CD4-positive, alpha-beta memory T cell (primary cell): ENCODE data around the gene NEUROD2. TPM values are rescaled to one million over a fixed set of nuclear protein-coding genes. Genes with fewer than 3 reads are reported as not detected.
A peak's percentile ranks its signal among the peaks of the same experiment; 100 is the strongest.

Experiments used
- CTCF ChIA-PET: fragments of 350-600 bp; sonication (Branson Sonifier 250); formaldehyde crosslinking; loops from one replicate; lab custom pipeline; 2021; ENCODE audit warnings: inconsistent platforms; ENCODE audit not compliant: partially characterized antibody; lab: Charles Lee
- POLR2A ChIA-PET: fragments of 350-600 bp; sonication (Branson Sonifier 250); formaldehyde crosslinking; loops from one replicate; lab custom pipeline; 2021; ENCODE audit not compliant: partially characterized antibody; lab: Charles Lee
- DNase-seq, 5 donors: peaks; one replicate each; pipeline versions ENCODE4 v3.0.0 to v3.0.0-alpha.2; 2020 to 2022; ENCODE audit warnings: mixed read lengths in 1 of 5
- H3K27ac ChIP-seq: one replicate; pipeline ENCODE4 v1.7.0; 2013; ENCODE audit warnings: low read depth, low read length
- H3K27me3 ChIP-seq: 2 replicates; pipeline ENCODE4 v1.7.0; 2013; ENCODE audit warnings: mild to moderate bottlenecking, low read length, moderate library complexity; ENCODE audit not compliant: insufficient read depth
- H3K36me3 ChIP-seq: 2 replicates; pipeline ENCODE4 v1.7.0; 2013; ENCODE audit warnings: mild to moderate bottlenecking, low read length, moderate library complexity; ENCODE audit not compliant: insufficient read depth
- H3K4me1 ChIP-seq: 2 replicates; pipeline ENCODE4 v1.7.0; 2013; ENCODE audit warnings: mild to moderate bottlenecking, low read length, moderate library complexity; ENCODE audit not compliant: insufficient read depth
- H3K4me3 ChIP-seq, 2 donors: one replicate each; pipeline ENCODE4 v1.7.0; 2013; ENCODE audit warnings: low read length in 2 of 2, mild to moderate bottlenecking in 1 of 2
- H3K9me3 ChIP-seq, 2 donors: one replicate each; pipeline ENCODE4 v1.7.0; 2013; ENCODE audit warnings: low read length in 2 of 2, control low read depth in 1 of 2; ENCODE audit not compliant: control insufficient read depth in 1 of 2
- H3K27ac Mint-ChIP-seq, 7 donors: one replicate each; pipeline ENCODE4 v1.8.0; 2020 to 2021; ENCODE audit warnings: mixed read lengths in 7 of 7, mild to moderate bottlenecking in 6 of 7, inconsistent platforms in 3 of 7, moderate library complexity in 3 of 7
- H3K27me3 Mint-ChIP-seq, 2 donors: one replicate each; pipeline ENCODE4 v1.8.0; 2020 to 2021; ENCODE audit warnings: mixed read lengths in 2 of 2
- H3K36me3 Mint-ChIP-seq, 2 donors: one replicate each; pipeline ENCODE4 v1.8.0; 2020 to 2021; ENCODE audit warnings: mixed read lengths in 2 of 2, inconsistent platforms in 1 of 2, mild to moderate bottlenecking in 1 of 2
- H3K4me1 Mint-ChIP-seq, 4 donors: one replicate each; pipeline ENCODE4 v1.8.0; 2020 to 2021; ENCODE audit warnings: mixed read lengths in 4 of 4, mild to moderate bottlenecking in 1 of 4
- H3K4me3 Mint-ChIP-seq, 8 donors: one replicate each; pipeline ENCODE4 v1.8.0; 2020 to 2021; ENCODE audit warnings: mixed read lengths in 8 of 8, mild to moderate bottlenecking in 7 of 8, moderate library complexity in 6 of 8, inconsistent platforms in 3 of 8
- H3K9me3 Mint-ChIP-seq, 8 donors: one replicate each; pipeline ENCODE4 v1.8.0; 2020 to 2021; ENCODE audit warnings: mixed read lengths in 8 of 8, mild to moderate bottlenecking in 5 of 8, inconsistent platforms in 3 of 8, moderate library complexity in 1 of 8
- intact Hi-C: fragments of 100-400 bp; cut with micrococcal nuclease; formaldehyde crosslinking; loops from one replicate; pipeline ENCODE4 v1.15.1; 2023
- polyA plus RNA-seq, 2 donors: library from polyadenylated mRNA; unstranded; fragments of 300-500 nt; fragmentation: Illumina TruSeq; gene quantifications; one replicate each; pipeline ENCODE4 v1.2.3, GENCODE V29; 2021
- total RNA-seq, 2 experiments: library from RNA; stranded (reverse); gene quantifications; one replicate each; pipeline ENCODE4 v1.2.3, GENCODE V29; 2021

Gene NEUROD2
- total and polyA plus RNA-seq, 4 experiments from 2014 or later, result 0.06 TPM; not detected in 3

- H3K27me3 ChIP-seq, result peaks cover 19% of the 10 kb centered on the region
- Mint-ChIP-seq H3K27ac (no peak overlapping the region), H3K36me3 (peaks cover 0 to 1% of the 10 kb centered on the region in 2 donors), H3K27me3 (peaks cover 23 to 28% of the 10 kb centered on the region in 2 donors), H3K4me1 (peaks cover 14 to 31% (median 22%) of the 10 kb centered on the region in 4 donors), H3K9me3 (no peaks in the 10 kb centered on the region), H3K4me3 (peak overlapping the region in 1 of 8 donors; percentile 15)
- no peaks in the 10 kb centered on the region for H3K9me3 ChIP-seq
- ChIA-PET POLR2A (no interaction called here), CTCF (interaction anchor here (0.5 to 9.5 kb wide), 10 partner anchors 7 to 251 kb away, joined by 3 to 114 read pairs (median 4); partner anchors contain the start of gene MIEN1)
- H3K36me3 ChIP-seq, result no peaks in the 10 kb centered on the region
- no peak overlapping the region for H3K27ac ChIP-seq
- H3K4me3 ChIP-seq, result no peak overlapping the region
- DNase-seq, result no peak
- H3K4me1 ChIP-seq, result peaks cover 25% of the 10 kb centered on the region
- intact Hi-C loops, result no loop called here
Measured at GRCh38 chr17:39625198-39625785, 17.6 kb upstream of the NEUROD2 start.

GRCh38 chr17:39624313-39624712 lies 16.6 kb upstream of the NEUROD2 start:
- intact Hi-C loops, result no loop called here
- CTCF ChIA-PET, result interaction anchor here (1.1 to 9.5 kb wide), 10 partner anchors 8 to 354 kb away, joined by 3 to 114 read pairs (median 45); partner anchors contain the start of genes IKZF3, MIEN1 and PNMT
- Histone ChIP-seq H3K9me3 (no peaks in the 10 kb centered on the region), H3K4me1 (peaks cover 25% of the 10 kb centered on the region), H3K27ac (no peak overlapping the region), H3K4me3 (no peak overlapping the region), H3K36me3 (no peaks in the 10 kb centered on the region), H3K27me3 (peaks cover 19% of the 10 kb centered on the region)
- POLR2A ChIA-PET, result interaction anchor here (4.2 kb wide), 1 partner anchor 130 kb away, joined by 43 read pairs; no protein-coding TSS in a partner anchor
- Mint-ChIP-seq H3K27ac (peak overlapping the region in 1 of 7 donors; percentile 29), H3K36me3 (peaks cover 0 to 1% of the 10 kb centered on the region in 2 donors), H3K27me3 (peaks cover 23 to 28% of the 10 kb centered on the region in 2 donors), H3K4me1 (peaks cover 14 to 31% (median 22%) of the 10 kb centered on the region in 4 donors), H3K4me3 (no peak overlapping the region), H3K9me3 (no peaks in the 10 kb centered on the region)
- no peak for DNase-seq

- peak overlapping the region in 5 of 8 donors; percentile 11 to 77 (median 44) for H3K4me3 Mint-ChIP-seq
Measured at GRCh38 chr17:39623356-39623950, 15.7 kb upstream of the NEUROD2 start.

GRCh38 chr17:39622380-39623006 lies 14.8 kb upstream of the NEUROD2 start:
- POLR2A ChIA-PET, result interaction anchor here (0.8 to 4.2 kb wide), 12 partner anchors 12 to 423 kb away, joined by 3 to 43 read pairs (median 6); partner anchors contain the start of genes MIEN1, PGAP3, PSMD3 and STARD3
- peak overlapping the region; percentile 65 to 85 (median 80) for H3K4me3 Mint-ChIP-seq
- intact Hi-C loops, result loop anchor here (1.0 to 2.0 kb wide), 9 partner anchors 15 to 405 kb away; partner anchors contain the start of genes MIEN1, PNMT, PSMD3 and STARD3
- CTCF ChIA-PET, result interaction anchor here (0.8 to 9.5 kb wide), 40 partner anchors 8 to 416 kb away, joined by 3 to 114 read pairs (median 5); partner anchors contain the start of genes IKZF3, MIEN1, PNMT and STARD3
- H3K27me3 Mint-ChIP-seq, result peaks cover 16 to 20% of the 10 kb centered on the region in 2 donors
- Histone ChIP-seq H3K9me3 (no peaks in the 10 kb centered on the region), H3K27ac (peak overlapping the region; percentile 4), H3K27me3 (peaks cover 15% of the 10 kb centered on the region), H3K4me1 (peaks cover 34% of the 10 kb centered on the region), H3K4me3 (peak overlapping the region in 1 of 2 donors; percentile 50), H3K36me3 (no peaks in the 10 kb centered on the region)
- H3K27ac Mint-ChIP-seq, result peak overlapping the region; percentile 54 to 90 (median 86)
- DNase-seq, result peak in 1 of 5 donors; percentile 74
- peaks cover 0 to 3% of the 10 kb centered on the region in 2 donors for H3K36me3 Mint-ChIP-seq
- H3K9me3 Mint-ChIP-seq, result no peaks in the 10 kb centered on the region
- H3K4me1 Mint-ChIP-seq, result peaks cover 14 to 31% (median 22%) of the 10 kb centered on the region in 4 donors

More at GRCh38 chr17:39623356-39623950, 15.7 kb upstream of the NEUROD2 start:
- H3K27ac ChIP-seq, result no peak overlapping the region
- H3K27me3 ChIP-seq, result peaks cover 19% of the 10 kb centered on the region
- peak overlapping the region in 5 of 7 donors; percentile 23 to 82 (median 59) for H3K27ac Mint-ChIP-seq
- ChIA-PET CTCF (interaction anchor here (0.6 to 9.5 kb wide), 39 partner anchors 9 to 417 kb away, joined by 3 to 114 read pairs (median 4); partner anchors contain the start of genes IKZF3, MIEN1, PNMT and PSMD3), POLR2A (interaction anchor here (1.0 to 4.2 kb wide), 10 partner anchors 12 to 424 kb away, joined by 3 to 43 read pairs (median 4); partner anchors contain the start of genes PSMD3 and STARD3)
- no peaks in the 10 kb centered on the region for H3K9me3 Mint-ChIP-seq
- peaks cover 14 to 31% (median 22%) of the 10 kb centered on the region in 4 donors for H3K4me1 Mint-ChIP-seq
- peaks cover 0 to 1% of the 10 kb centered on the region in 2 donors for H3K36me3 Mint-ChIP-seq
- peak; percentile 75 to 84 (median 82) for DNase-seq
- peaks cover 30% of the 10 kb centered on the region for H3K4me1 ChIP-seq
- intact Hi-C loops, result loop anchor here (1.0 to 2.0 kb wide), 3 partner anchors 45 to 243 kb away; partner anchors contain the start of gene PNMT
- H3K4me3 ChIP-seq, result no peak overlapping the region
- no peaks in the 10 kb centered on the region for H3K36me3 ChIP-seq
- H3K9me3 ChIP-seq, result no peaks in the 10 kb centered on the region
- peaks cover 20 to 24% of the 10 kb centered on the region in 2 donors for H3K27me3 Mint-ChIP-seq

GRCh38 chr17:39621523-39622379 lies 14.0 kb upstream of the NEUROD2 start:
- peaks cover 0 to 3% of the 10 kb centered on the region in 2 donors for H3K36me3 Mint-ChIP-seq
- H3K9me3 ChIP-seq, result no peaks in the 10 kb centered on the region
- intact Hi-C loops, result loop anchor here (1.0 to 2.0 kb wide), 8 partner anchors 16 to 406 kb away; partner anchors contain the start of genes MIEN1, PNMT, PSMD3 and STARD3
- H3K27ac ChIP-seq, result peak overlapping the region; percentile 4
- peak overlapping the region in 1 of 2 donors; percentile 50 for H3K4me3 ChIP-seq
- H3K27me3 Mint-ChIP-seq, result peaks cover 14 to 18% of the 10 kb centered on the region in 2 donors
- peak overlapping the region; percentile 54 to 90 (median 86) for H3K27ac Mint-ChIP-seq
- no peaks in the 10 kb centered on the region for H3K36me3 ChIP-seq
- no peaks in the 10 kb centered on the region for H3K9me3 Mint-ChIP-seq
- H3K27me3 ChIP-seq, result peaks cover 14% of the 10 kb centered on the region
- peaks cover 36% of the 10 kb centered on the region for H3K4me1 ChIP-seq
- peak overlapping the region; percentile 65 to 85 (median 80) for H3K4me3 Mint-ChIP-seq
- POLR2A ChIA-PET, result interaction anchor here (0.6 to 4.2 kb wide), 16 partner anchors 12 to 422 kb away, joined by 3 to 43 read pairs (median 4); partner anchors contain the start of genes MIEN1, PGAP3, PNMT and PSMD3
- DNase-seq, result peak; percentile 82 to 90 (median 84)
- CTCF ChIA-PET, result interaction anchor here (0.6 to 9.5 kb wide), 50 partner anchors 9 to 405 kb away, joined by 3 to 114 read pairs (median 4); partner anchors contain the start of genes IKZF3, MIEN1, PGAP3 and PNMT
- H3K4me1 Mint-ChIP-seq, result peaks cover 13 to 31% (median 20%) of the 10 kb centered on the region in 4 donors

GRCh38 chr17:39619786-39620101 lies 12.0 kb upstream of the NEUROD2 start:
- H3K4me3 Mint-ChIP-seq, result no peak overlapping the region
- peaks cover 10 to 25% (median 16%) of the 10 kb centered on the region in 4 donors for H3K4me1 Mint-ChIP-seq
- no peaks in the 10 kb centered on the region for H3K36me3 ChIP-seq
- POLR2A ChIA-PET, result interaction anchor here (1.1 to 1.4 kb wide), 2 partner anchors 35 to 111 kb away, joined by 3 to 5 read pairs; partner anchors contain the start of gene MIEN1
- no peaks in the 10 kb centered on the region for H3K9me3 ChIP-seq
- peaks cover 1 to 14% of the 10 kb centered on the region in 2 donors for H3K27me3 Mint-ChIP-seq
- no peak overlapping the region for H3K27ac ChIP-seq
- no peaks in the 10 kb centered on the region for H3K9me3 Mint-ChIP-seq
- no peak overlapping the region for H3K27ac Mint-ChIP-seq
- no peaks in the 10 kb centered on the region for H3K27me3 ChIP-seq
- peaks cover 34% of the 10 kb centered on the region for H3K4me1 ChIP-seq
- no peak overlapping the region for H3K4me3 ChIP-seq
- H3K36me3 Mint-ChIP-seq, result peaks cover 0 to 3% of the 10 kb centered on the region in 2 donors
- intact Hi-C loops, result no loop called here
- CTCF ChIA-PET, result interaction anchor here (0.6 to 9.5 kb wide), 9 partner anchors 15 to 375 kb away, joined by 3 to 102 read pairs (median 9); partner anchors contain the start of genes PNMT, PSMD3 and STARD3
- DNase-seq, result no peak
